HCT116 (cell line): ENCODE results near the gene SLC12A5. TPM values are rescaled to one million over a fixed set of nuclear protein-coding genes. Genes with fewer than 3 reads are reported as not detected.

ENCODE experiments used
- ATAC-seq: fragments of 200-7000 bp; cut with Tn5 transposase; 2 replicates; pipeline ENCODE4 v1.9.1; 2020; ENCODE audit warnings: mild to moderate bottlenecking, moderate library complexity
- BruUV-seq: library from RNA; stranded (reverse); fragments of 400-500 nt; replicated peaks from 2 replicates; lab custom pipeline; 2021; lab: Mats Ljungman, UMichigan
- CTCF ChIA-PET: fragments of 300-600 bp; sonication (Branson Sonifier 250); formaldehyde crosslinking; loops from one replicate; lab custom pipeline; 2021; ENCODE audit warnings: antibody characterized with exemption; lab: Charles Lee
- POLR2A ChIA-PET: fragments of 300-600, 350-600 bp; sonication (Branson Sonifier 250); formaldehyde crosslinking; loops from one replicate; lab custom pipeline; 2021; ENCODE audit warnings: antibody characterized with exemption; lab: Charles Lee
- RAD21 ChIA-PET, 2 experiments: fragments of 300-600 bp; sonication (Branson Sonifier 250); formaldehyde crosslinking; loops; one replicate each; lab custom pipeline; 2023; ENCODE audit warnings: low total read pairs in 2 of 2; ENCODE audit not compliant: uncharacterized antibody in 2 of 2, unreplicated experiment in 2 of 2, low non-redundant PET in 1 of 2; lab: Charles Lee
- DNase-seq: peaks from one replicate; pipeline ENCODE4 v3.0.0-alpha.2; 2010; ENCODE audit warnings: low read depth, low spot score
- H2AFZ ChIP-seq: fragments of 200-600 bp; shearing (Covaris generic), sonication (generic); 2 replicates; pipeline ENCODE4 v1.6.1; 2017; ENCODE audit warnings: low read depth, mixed run types, mixed read lengths, antibody characterized with exemption, low read length; ENCODE audit not compliant: poor library complexity, severe bottlenecking
- H3K27ac ChIP-seq: 2 replicates; pipeline ENCODE4 v1.5.1; 2012; ENCODE audit warnings: low read depth, low read length
- H3K27me3 ChIP-seq: fragments of 200-600 bp; sonication (generic); 2 replicates; pipeline ENCODE4 v1.6.1; 2016; ENCODE audit warnings: mixed run types, low read length, mixed read lengths; ENCODE audit not compliant: insufficient read depth
- H3K36me3 ChIP-seq, 2 experiments: fragments of 200-500 bp in 1 of 2; fragments of 200-600 bp in 1 of 2; sonication (Bioruptor generic) in 1 of 2; sonication (generic) in 1 of 2; 2 replicates each; pipeline versions ENCODE4 v1.5.1 to v1.6.1; 2014 to 2016; ENCODE audit warnings: low read length in 2 of 2, inconsistent platforms in 1 of 2, mixed read lengths in 1 of 2, mixed run types in 1 of 2; ENCODE audit not compliant: insufficient read depth in 2 of 2, control insufficient read depth in 1 of 2
- H3K4me1 ChIP-seq, 2 experiments: fragments of 200-600 bp in 1 of 2; sonication (generic) in 1 of 2; 2 replicates each; pipeline versions ENCODE4 v1.5.1 to v1.6.1; 2012 to 2017; ENCODE audit warnings: low read length in 2 of 2, inconsistent platforms in 1 of 2, mild to moderate bottlenecking in 1 of 2, mixed read lengths in 1 of 2, mixed run types in 1 of 2, moderate library complexity in 1 of 2; ENCODE audit not compliant: insufficient read depth in 2 of 2, control insufficient read depth in 1 of 2
- H3K4me2 ChIP-seq: fragments of 200-600 bp; sonication (generic); 2 replicates; pipeline ENCODE4 v1.6.1; 2017; ENCODE audit warnings: mixed run types, low read length, mixed read lengths
- H3K4me3 ChIP-seq, 2 experiments: fragments of 200-600 bp in 1 of 2; sonication (generic) in 1 of 2; replicated peaks in 1 of 2; 2 replicates each; pipeline ENCODE4 v1.5.1; 2011 to 2016; ENCODE audit warnings: low read length in 2 of 2, control low read depth in 1 of 2, low read depth in 1 of 2, mild to moderate bottlenecking in 1 of 2, mixed read lengths in 1 of 2, mixed run types in 1 of 2
- H3K79me2 ChIP-seq: fragments of 200-600 bp; sonication (generic); 2 replicates; pipeline ENCODE4 v1.6.1; 2017; ENCODE audit warnings: mild to moderate bottlenecking, mixed run types, low read length, moderate library complexity, mixed read lengths; ENCODE audit not compliant: insufficient read depth
- H3K9ac ChIP-seq: fragments of 200-600 bp; sonication (generic); 2 replicates; pipeline ENCODE4 v1.6.1; 2016; ENCODE audit warnings: low read length, mixed read lengths
- H3K9me2 ChIP-seq: fragments of 200-600 bp; sonication (generic), shearing (Covaris generic); 2 replicates; pipeline ENCODE4 v1.6.1; 2017; ENCODE audit warnings: mixed run types, mild to moderate bottlenecking, moderate library complexity; ENCODE audit not compliant: insufficient read depth
- H3K9me3 ChIP-seq, 2 experiments: fragments of 200-500 bp in 1 of 2; fragments of 200-600 bp in 1 of 2; sonication (Bioruptor generic) in 1 of 2; sonication (generic) in 1 of 2; 2 replicates each; pipeline ENCODE4 v1.6.1; 2014 to 2017; ENCODE audit warnings: low read length in 2 of 2, mixed read lengths in 2 of 2, inconsistent platforms in 1 of 2, low read depth in 1 of 2, mild to moderate bottlenecking in 1 of 2, mixed run types in 1 of 2, moderate library complexity in 1 of 2; ENCODE audit not compliant: control insufficient read depth in 1 of 2, insufficient read depth in 1 of 2
- H4K20me1 ChIP-seq: fragments of 200-600 bp; sonication (generic), shearing (Covaris generic); 2 replicates; pipeline ENCODE4 v1.6.1; 2017; ENCODE audit warnings: mixed run types, mild to moderate bottlenecking, moderate library complexity; ENCODE audit not compliant: insufficient read depth
- CBX3 ChIP-seq: IDR thresholded peaks from 2 replicates; pipeline ENCODE4 v1.6.1; 2012; ENCODE audit warnings: low read depth
- EZH2phosphoT487 ChIP-seq: fragments of 200-600 bp; IDR thresholded peaks from 2 replicates; pipeline ENCODE4 v1.6.1; 2018; ENCODE audit warnings: antibody characterized with exemption, borderline replicate concordance
- POLR2A ChIP-seq: IDR thresholded peaks from 2 replicates; pipeline ENCODE4 v1.7.0; 2011; ENCODE audit warnings: borderline replicate concordance; ENCODE audit not compliant: insufficient read depth, insufficient read length; ENCODE audit errors: extremely low read depth
- SRF ChIP-seq: IDR thresholded peaks from 2 replicates; pipeline ENCODE4 v1.6.1; 2012; ENCODE audit warnings: low read depth
- ZFX ChIP-seq: fragments of 450-650 bp; IDR thresholded peaks from 2 replicates; pipeline ENCODE4 v1.6.1; 2017
- intact Hi-C: fragments of 100-400 bp; cut with micrococcal nuclease; formaldehyde crosslinking; loops from 2 replicates; pipeline ENCODE4 v1.10.0; 2022
- total RNA-seq: library from RNA; stranded (reverse); gene quantifications from one replicate; pipeline ENCODE4 v1.2.1, GENCODE V29; 2021; ENCODE audit not compliant: unreplicated experiment
- TF ChIP-seq, protein P1 (sequence below), 3 experiments: fragments of 200-600 bp in 1 of 3; sonication (generic) in 1 of 3; IDR thresholded peaks in 2 of 3; conservative IDR thresholded peaks in 1 of 3; 2 replicates each; pipeline ENCODE4 v1.5.1; 2012 to 2017; ENCODE audit warnings: low read depth in 2 of 3, low read length in 2 of 3, antibody characterized with exemption in 1 of 3, borderline replicate concordance in 1 of 3, control low read depth in 1 of 3, mild to moderate bottlenecking in 1 of 3, mixed read lengths in 1 of 3, mixed run types in 1 of 3, moderate library complexity in 1 of 3; ENCODE audit not compliant: insufficient read depth in 1 of 3

Gene SLC12A5
- total RNA-seq, 1 experiment from 2014 or later = 1.9 TPM

DNA sequence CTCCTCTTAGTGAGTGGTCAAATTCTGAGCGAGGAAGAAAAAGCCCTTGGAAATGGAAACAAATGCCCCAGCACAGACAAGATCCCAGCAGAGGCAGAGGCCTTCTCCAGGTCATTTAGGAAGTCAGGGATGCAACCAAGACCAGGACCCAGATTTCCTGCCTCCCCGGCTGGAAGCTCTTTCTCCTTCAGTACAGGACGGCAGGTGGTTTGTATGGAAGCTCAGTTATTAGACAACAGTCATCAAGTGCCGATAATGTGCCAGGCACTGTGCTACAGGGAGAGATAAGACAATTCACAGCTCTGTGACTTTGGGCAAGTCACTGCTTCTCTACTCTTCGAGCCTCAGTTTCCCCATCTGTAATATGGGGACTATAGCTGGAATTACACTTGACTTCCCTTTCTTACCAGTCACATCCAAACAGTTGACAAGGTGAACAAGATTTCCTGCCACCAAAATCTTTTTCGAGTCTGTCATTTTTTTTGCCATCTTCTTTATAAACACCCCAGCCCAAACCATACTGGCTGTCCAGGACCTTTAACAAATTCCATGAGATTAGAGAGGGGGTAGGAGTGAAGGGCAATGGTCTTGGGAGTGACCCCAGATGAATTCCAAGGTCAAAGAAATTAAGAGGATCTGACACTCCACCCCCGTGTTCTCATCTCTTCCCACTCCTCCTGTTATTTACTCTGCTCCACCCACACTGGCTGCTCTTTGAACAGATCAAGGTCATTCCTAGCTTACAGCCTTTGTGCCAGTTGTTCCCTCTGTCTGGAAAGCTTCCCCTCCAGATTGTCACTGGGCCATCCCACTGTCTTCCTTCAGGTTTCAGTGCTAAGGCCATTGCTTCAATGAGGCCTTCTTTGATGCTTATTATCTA, 14.3 kb upstream of the SLC12A5 start:
- BruUV-seq = no TSS peak
- no peaks in the 10 kb centered on the region for H3K27me3 ChIP-seq
- H3K4me1 ChIP-seq = peaks cover 6 to 16% of the 10 kb centered on the region in 2 experiments; a peak in 3 of 4 replicates
- ChIA-PET CTCF (interaction anchor here (0.7 to 2.6 kb wide), 13 partner anchors 8 to 424 kb away, joined by 3 to 16 read pairs (median 4); no protein-coding TSS in a partner anchor), POLR2A (interaction anchor here (0.6 to 1.2 kb wide), 2 partner anchors 10 to 472 kb away, joined by 3 to 5 read pairs; no protein-coding TSS in a partner anchor), RAD21 (interaction anchor here (0.7 to 1.1 kb wide), 2 partner anchors 28 to 70 kb away, joined by 3 read pairs; no protein-coding TSS in a partner anchor)
- peak overlapping the region; percentile 25 to 47 for H3K4me3 ChIP-seq
- no peaks in the 10 kb centered on the region for H3K9me2 ChIP-seq
- peak overlapping the region; percentile 77 for H2AFZ ChIP-seq
- no peaks in the 10 kb centered on the region for H3K79me2 ChIP-seq
- DNase-seq (no peak), ATAC-seq (no peak)
- intact Hi-C loops = loop anchor here (2.0 kb wide), 1 partner anchor 160 kb away; no protein-coding TSS in a partner anchor
- TF ChIP-seq SRF = no peak
- TF ChIP-seq EZH2phosphoT487 = no peak
- no peak for TF ChIP-seq POLR2A
- TF ChIP-seq, protein P1, sequence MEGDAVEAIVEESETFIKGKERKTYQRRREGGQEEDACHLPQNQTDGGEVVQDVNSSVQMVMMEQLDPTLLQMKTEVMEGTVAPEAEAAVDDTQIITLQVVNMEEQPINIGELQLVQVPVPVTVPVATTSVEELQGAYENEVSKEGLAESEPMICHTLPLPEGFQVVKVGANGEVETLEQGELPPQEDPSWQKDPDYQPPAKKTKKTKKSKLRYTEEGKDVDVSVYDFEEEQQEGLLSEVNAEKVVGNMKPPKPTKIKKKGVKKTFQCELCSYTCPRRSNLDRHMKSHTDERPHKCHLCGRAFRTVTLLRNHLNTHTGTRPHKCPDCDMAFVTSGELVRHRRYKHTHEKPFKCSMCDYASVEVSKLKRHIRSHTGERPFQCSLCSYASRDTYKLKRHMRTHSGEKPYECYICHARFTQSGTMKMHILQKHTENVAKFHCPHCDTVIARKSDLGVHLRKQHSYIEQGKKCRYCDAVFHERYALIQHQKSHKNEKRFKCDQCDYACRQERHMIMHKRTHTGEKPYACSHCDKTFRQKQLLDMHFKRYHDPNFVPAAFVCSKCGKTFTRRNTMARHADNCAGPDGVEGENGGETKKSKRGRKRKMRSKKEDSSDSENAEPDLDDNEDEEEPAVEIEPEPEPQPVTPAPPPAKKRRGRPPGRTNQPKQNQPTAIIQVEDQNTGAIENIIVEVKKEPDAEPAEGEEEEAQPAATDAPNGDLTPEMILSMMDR (IDR thresholded peaks at IDR 0.05 in 2 of 3, conservative IDR thresholded peaks at IDR 0.05 in 1 of 3; ENCODE audit: borderline replicate concordance in 1 of 3, insufficient read depth in 1 of 3, low read depth in 2 of 3, low read length in 2 of 3) = no peak
- no peak for TF ChIP-seq ZFX
- TF ChIP-seq CBX3 = 0 out of 2 replicates have a peak, but pooled peaks have one; percentile 6
- peak overlapping the region; percentile 79 for H3K4me2 ChIP-seq
- no peaks in the 10 kb centered on the region for H4K20me1 ChIP-seq
- no peak overlapping the region for H3K9ac ChIP-seq
- H3K27ac ChIP-seq = peak overlapping the region; percentile 59; the same call in 1 of the 2 replicates
- no peaks in the 10 kb centered on the region for H3K9me3 ChIP-seq
- H3K36me3 ChIP-seq = no peaks in the 10 kb centered on the region
